ENCODE data around the gene NTRK3.

The NTRK3 gene

DNA sequence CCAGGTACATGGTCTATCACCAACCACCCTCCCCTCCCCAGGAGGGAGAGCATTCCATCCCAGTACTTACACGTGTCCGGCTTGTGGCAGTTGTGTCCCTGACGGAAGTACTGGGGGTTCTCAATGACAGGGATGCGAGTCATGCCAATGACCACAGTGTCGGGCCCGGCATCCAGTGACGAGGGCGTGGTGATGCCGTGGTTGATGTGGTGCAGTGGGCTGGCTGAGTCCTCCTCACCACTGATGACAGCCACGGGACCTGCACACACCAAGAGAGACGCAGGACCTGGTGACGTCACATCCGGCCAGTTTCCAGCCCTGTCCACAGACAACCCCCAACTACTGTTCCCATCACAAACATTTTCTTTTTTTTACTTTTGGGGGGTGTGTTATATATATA lies 223.8 kb downstream of the NTRK3 start:
- H3K4me3 ChIP-seq (ENCODE audit: low read length, poor library complexity, severe bottlenecking) = no peak overlapping the region
- TF ChIP-seq EZH2phosphoT487 (IDR thresholded peaks at IDR 0.05; ENCODE audit: borderline replicate concordance) (no peak), CTCF (conservative IDR thresholded peaks at IDR 0.05; ENCODE audit: low read length) (no peak)
- no peak overlapping the region for H3K4me2 ChIP-seq (ENCODE audit: low read depth, low read length, poor library complexity, severe bottlenecking)
- no peaks in the 10 kb centered on the region for H3F3A ChIP-seq (ENCODE audit: low read depth)
- H3K4me1 ChIP-seq (ENCODE audit: insufficient read depth, low read length, poor library complexity, severe bottlenecking) = no peaks in the 10 kb centered on the region
- no peaks in the 10 kb centered on the region for H3K9me3 ChIP-seq (ENCODE audit: insufficient read depth, low read depth, low read length)
- H2AFZ ChIP-seq (ENCODE audit: low read length) = no peak overlapping the region
- no peaks in the 10 kb centered on the region for H4K20me1 ChIP-seq (ENCODE audit: insufficient read depth, low read length, poor library complexity, severe bottlenecking)
- H3K79me2 ChIP-seq (ENCODE audit: insufficient read depth, low read length) = no peaks in the 10 kb centered on the region
- H3K36me3 ChIP-seq (ENCODE audit: insufficient read depth, low read length) = no peaks in the 10 kb centered on the region
- H3K27me3 ChIP-seq (ENCODE audit: insufficient read depth, low read length, poor library complexity, severe bottlenecking) = no peaks in the 10 kb centered on the region
- H3K9me2 ChIP-seq (replicated peaks; ENCODE audit: low read depth, low read length) = no peaks in the 10 kb centered on the region
- no peak overlapping the region for H3K9ac ChIP-seq (ENCODE audit: low read depth, low read length, poor library complexity, severe bottlenecking)

DNA sequence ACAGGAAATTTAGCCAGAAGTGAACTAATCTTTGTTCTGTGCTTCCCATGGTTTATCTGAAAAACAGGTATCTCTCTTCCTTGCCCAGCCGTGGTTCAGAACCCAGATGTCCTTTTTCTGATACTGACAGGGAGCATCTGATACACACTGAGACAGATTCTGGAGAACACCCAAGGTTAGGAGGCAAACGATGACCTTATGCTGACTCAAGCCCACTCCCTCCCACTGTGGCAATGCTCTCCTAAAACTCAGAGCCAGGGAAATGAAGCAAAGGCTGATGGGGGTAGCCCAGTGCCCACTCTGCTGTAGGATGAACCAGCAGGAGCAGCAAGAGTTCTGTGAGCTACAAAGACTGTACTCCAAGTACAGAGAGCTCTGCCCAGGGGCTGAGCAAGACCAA lies 225.1 kb downstream of the NTRK3 start:
- H4K20me1 ChIP-seq (ENCODE audit: insufficient read depth, low read length, poor library complexity, severe bottlenecking) = no peaks in the 10 kb centered on the region
- no peak overlapping the region for H3K9ac ChIP-seq (ENCODE audit: low read depth, low read length, poor library complexity, severe bottlenecking)
- no peak overlapping the region for H2AFZ ChIP-seq (ENCODE audit: low read length)
- H3K4me2 ChIP-seq (ENCODE audit: low read depth, low read length, poor library complexity, severe bottlenecking) = no peak overlapping the region
- H3F3A ChIP-seq (ENCODE audit: low read depth) = no peaks in the 10 kb centered on the region
- no peaks in the 10 kb centered on the region for H3K4me1 ChIP-seq (ENCODE audit: insufficient read depth, low read length, poor library complexity, severe bottlenecking)
- TF ChIP-seq CTCF (conservative IDR thresholded peaks at IDR 0.05; ENCODE audit: low read length) (no peak), EZH2phosphoT487 (IDR thresholded peaks at IDR 0.05; ENCODE audit: borderline replicate concordance) (no peak)
- no peaks in the 10 kb centered on the region for H3K36me3 ChIP-seq (ENCODE audit: insufficient read depth, low read length)
- H3K27me3 ChIP-seq (ENCODE audit: insufficient read depth, low read length, poor library complexity, severe bottlenecking) = no peaks in the 10 kb centered on the region
- no peaks in the 10 kb centered on the region for H3K9me3 ChIP-seq (ENCODE audit: insufficient read depth, low read depth, low read length)
- no peaks in the 10 kb centered on the region for H3K79me2 ChIP-seq (ENCODE audit: insufficient read depth, low read length)
- H3K4me3 ChIP-seq (ENCODE audit: low read length, poor library complexity, severe bottlenecking) = no peak overlapping the region
- no peaks in the 10 kb centered on the region for H3K9me2 ChIP-seq (replicated peaks; ENCODE audit: low read depth, low read length)

- Histone ChIP-seq H3K4me1 (ENCODE audit: insufficient read depth, low read length, poor library complexity, severe bottlenecking) (no peaks in the 10 kb centered on the region), H3K9me2 (replicated peaks; ENCODE audit: low read depth, low read length) (no peaks in the 10 kb centered on the region), H3K27me3 (ENCODE audit: insufficient read depth, low read length, poor library complexity, severe bottlenecking) (no peaks in the 10 kb centered on the region), H3K4me3 (ENCODE audit: low read length, poor library complexity, severe bottlenecking) (no peak overlapping the region), H3K4me2 (ENCODE audit: low read depth, low read length, poor library complexity, severe bottlenecking) (no peak overlapping the region), H3K9me3 (ENCODE audit: insufficient read depth, low read depth, low read length) (no peaks in the 10 kb centered on the region), H3K36me3 (ENCODE audit: insufficient read depth, low read length) (no peaks in the 10 kb centered on the region), H3F3A (ENCODE audit: low read depth) (no peaks in the 10 kb centered on the region), H3K9ac (ENCODE audit: low read depth, low read length, poor library complexity, severe bottlenecking) (no peak overlapping the region), H3K79me2 (ENCODE audit: insufficient read depth, low read length) (no peaks in the 10 kb centered on the region), H4K20me1 (ENCODE audit: insufficient read depth, low read length, poor library complexity, severe bottlenecking) (no peaks in the 10 kb centered on the region), H2AFZ (ENCODE audit: low read length) (no peak overlapping the region)
- TF ChIP-seq CTCF (conservative IDR thresholded peaks at IDR 0.05; ENCODE audit: low read length) = no peak
- TF ChIP-seq EZH2phosphoT487 (IDR thresholded peaks at IDR 0.05; ENCODE audit: borderline replicate concordance) = no peak
These were observed 226.8 kb downstream of the NTRK3 start for GRCh38 chr15:88029696-88030095.

Data from Loucy (cell line).